SW480 (cell line): ENCODE measurements around the gene ZNF8.
"Not testable (repeated sequence)": the region's sequence is repeated elsewhere in the genome, so short reads cannot be mapped to it uniquely, and the experiment has no call there.

Experiments
- DNase-seq: peaks from one replicate; pipeline ENCODE4 v3.0.0-alpha.2; 2016; ENCODE audit warnings: low spot score

The ZNF8 gene

DNA sequence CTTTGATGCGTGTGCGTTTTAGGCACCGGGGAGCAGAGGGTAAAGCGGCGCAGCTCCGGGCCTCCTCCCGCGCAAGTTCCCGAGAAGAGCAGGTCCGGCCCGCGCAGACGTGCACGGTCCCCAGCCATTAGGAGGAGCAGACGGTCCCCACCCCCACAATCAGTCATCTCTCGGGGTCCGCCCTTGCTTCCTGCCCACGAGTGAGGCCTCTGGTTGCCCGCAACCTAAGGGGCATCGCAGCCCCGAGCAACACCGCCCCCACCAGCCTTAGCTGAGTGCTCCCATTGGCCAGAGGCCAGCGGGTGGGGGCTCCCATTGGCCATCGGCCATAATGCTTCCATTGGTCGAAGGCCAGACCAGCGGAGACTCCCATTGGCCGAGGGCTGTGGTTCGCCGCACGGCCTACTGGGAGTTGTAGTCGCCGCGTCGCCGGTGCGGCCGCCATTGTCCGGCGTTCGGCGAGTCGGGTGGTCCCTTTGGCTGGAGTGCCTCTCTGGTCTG lies at the start of gene ZNF8:
TSS of gene ZNF8 (plus strand) at position 415 of the 501 bp plus-strand sequence. CDS start 127 bp downstream, outside the sequence.
- peak; percentile 99 for DNase-seq

DNA sequence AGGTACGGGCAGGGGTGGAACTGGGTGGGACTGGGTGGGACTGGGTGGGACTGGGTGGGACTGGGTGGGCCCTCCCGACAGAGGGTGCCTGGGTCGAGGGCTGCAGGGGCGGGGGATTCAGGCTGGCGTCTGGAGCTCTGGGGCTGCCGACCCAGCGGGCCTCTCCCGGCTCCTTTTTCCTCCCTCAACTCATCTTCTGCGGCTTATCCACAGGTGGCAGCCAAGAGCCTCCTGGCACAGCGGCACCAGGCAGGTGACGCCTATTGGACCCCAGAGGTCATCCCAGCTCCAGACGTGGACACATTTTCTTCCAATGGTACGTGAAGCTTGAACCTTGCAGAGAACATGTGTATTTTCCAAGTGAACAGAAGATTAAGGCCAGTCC lies 49.5 kb upstream of the ZNF8 start:
- no peak for DNase-seq

DNA sequence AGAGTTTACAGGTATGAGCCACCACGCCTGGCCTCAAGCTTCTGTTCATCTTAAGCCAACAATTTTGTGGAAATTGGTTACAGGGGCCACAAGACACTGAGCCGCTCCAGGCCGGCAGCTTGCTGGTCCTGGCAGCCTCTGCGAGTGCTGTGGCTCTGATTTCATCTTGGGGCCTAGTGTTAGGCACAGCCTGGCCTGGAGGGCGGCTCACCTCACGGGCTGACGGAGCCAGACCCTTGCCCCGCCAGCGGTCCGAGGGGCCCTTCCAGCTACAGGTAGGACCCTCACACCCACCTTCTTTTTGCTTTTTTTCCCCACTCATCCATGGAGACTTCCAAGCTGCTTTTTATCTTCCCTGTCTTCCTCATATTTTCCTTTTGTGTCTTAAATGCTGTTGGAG lies 41.4 kb upstream of the ZNF8 start:
- DNase-seq: no peak

DNA sequence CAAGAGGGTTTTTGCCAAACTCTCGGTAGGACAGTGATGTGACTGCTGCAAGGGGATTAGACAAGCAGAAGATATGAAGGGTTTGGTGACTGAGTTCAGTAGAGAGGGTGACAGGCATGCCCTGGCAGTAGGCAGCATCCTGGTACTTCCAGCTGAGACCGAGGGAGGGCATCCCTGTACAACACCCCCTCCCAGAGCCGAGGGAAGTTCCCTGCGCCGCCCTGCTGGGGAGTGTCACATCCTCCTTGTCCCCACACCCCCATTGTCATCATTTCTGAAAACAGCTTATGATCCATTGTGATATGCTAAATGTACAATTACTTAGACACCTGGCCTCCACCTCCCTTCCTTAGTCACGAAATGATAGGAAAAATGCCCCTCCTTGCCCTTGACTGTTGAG lies 35.4 kb upstream of the ZNF8 start:
- DNase-seq: no peak

DNA sequence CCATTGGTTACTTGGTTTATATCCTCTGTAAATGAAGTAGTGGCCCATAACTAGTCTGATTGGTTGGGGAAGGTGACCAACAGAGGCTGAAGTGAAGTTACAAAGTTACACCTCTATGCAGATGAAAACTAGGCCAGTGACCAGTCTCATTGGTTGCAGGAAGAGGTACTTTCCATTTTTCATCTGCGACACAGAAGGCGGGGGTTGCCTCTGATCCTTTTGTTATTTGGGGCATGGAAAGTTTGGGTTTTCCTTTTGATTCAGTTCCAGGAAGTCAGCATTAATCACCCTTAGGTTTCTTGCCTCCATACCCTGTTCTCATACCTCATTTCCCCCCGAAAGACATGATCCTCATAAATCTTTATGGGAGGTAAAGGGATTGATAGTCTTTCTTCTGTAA lies 29.9 kb upstream of the ZNF8 start:
- no peak for DNase-seq

DNA sequence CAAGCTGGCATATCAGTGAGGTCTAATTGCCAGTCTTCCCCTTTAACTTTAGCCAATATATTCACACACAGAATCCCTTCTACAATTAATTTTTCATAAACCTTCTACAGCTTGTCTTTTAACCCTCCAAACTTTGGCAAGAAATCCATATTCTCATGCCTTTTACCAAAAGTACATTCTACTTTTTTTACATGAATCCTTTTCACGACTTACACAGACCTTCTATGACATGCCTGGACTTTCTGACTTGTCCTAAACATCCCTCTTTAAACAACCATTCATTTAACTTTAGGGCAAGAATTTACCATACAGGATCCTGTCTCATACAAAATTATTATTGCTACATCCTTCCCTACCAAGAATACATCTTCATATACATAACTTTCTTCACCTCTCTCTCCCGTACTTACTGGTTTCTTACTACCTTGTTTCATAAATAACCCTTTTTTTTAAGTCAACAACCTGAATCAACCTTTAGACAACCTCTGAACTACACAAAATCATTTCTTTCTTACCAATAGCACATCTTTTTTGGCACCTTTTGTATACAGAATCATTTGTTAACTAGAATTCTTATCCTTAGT lies 26.6 kb upstream of the ZNF8 start:
- no peak for DNase-seq

DNA sequence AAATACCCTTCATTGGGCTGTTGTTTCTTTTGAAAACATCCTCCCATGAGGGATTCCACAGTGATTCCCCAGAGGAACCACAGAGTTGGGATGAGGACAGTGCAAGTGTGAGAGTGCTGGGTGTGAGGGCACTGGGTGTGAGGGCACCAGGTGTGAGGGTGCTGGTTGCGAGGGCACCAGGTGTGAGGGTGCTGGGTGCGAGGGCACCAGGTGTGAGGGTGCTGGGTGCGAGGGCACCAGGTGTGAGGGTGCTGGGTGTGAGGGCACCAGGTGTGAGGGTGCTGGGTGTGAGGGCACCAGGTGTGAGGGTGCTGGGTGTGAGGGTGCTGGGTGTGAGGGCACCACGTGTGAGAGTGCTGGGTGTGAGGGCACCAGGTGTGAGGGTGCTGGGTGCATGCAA lies 20.5 kb upstream of the ZNF8 start:
- not testable (repeated sequence) for DNase-seq

DNA sequence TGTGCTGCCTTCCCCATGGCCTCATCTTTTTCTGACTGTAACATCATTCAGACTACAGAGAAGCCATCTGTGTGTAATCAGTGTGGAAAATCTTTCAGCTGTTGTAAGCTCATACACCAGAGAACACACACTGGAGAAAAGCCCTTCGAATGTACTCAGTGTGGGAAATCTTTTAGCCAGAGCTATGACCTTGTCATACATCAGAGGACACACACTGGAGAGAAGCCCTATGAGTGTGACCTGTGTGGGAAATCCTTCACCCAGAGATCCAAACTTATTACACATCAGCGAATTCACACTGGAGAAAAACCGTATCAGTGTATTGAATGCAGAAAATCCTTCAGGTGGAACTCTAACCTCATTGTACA lies 17.2 kb upstream of the ZNF8 start:
- no peak for DNase-seq

DNA sequence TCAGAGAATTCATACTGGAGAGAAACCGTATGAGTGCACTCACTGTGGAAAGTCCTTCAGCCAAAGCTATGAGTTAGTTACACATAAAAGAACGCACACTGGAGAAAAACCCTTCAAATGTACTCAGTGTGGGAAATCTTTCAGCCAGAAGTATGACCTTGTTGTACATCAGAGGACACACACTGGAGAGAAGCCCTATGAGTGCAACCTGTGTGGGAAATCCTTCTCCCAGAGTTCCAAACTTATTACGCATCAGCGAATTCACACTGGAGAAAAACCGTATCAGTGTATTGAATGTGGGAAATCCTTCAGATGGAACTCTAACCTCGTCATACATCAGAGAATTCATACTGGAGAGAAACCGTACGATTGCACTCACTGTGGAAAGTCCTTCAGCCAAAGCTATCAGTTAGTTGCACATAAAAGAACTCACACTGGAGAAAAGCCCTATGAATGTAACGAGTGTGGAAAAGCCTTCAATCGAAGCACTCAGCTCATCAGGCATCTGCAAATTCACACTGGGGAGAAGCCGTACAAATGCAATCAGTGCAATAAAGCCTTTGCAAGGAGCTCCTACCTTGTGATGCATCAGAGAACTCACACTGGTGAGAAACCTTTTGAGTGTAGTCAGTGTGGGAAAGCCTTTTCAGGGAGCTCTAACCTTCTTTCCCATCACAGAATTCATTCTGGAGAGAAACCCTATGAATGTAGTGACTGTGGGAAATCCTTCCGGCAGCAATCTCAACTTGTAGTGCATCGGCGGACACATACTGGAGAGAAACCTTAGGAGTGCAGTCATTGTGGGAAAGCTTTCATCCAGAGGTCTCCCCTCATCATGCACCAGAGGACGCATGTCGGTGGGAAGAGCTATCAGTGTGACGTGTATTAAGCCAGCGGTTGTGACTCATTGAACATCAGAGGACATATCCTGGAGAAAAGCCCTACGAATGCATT lies 16.5 kb upstream of the ZNF8 start:
- DNase-seq: no peak

DNA sequence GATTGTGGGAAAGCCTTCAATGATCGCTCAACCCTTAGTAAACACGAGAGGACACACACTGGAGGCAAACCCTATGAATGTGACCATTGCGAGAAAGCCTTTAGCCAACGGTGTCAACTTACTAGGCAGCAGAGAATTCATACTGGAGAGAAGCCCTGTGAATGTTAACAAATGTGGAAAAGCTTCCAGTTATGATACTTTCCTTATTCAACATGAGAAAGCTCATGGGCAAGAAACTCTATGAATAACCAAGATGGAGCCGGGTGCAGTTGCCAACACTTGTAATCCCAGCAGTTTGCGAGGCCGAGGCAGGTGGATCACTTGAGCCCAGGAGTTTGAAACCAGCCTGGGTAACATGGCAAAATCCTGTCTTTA lies 15.8 kb upstream of the ZNF8 start:
- DNase-seq: no peak

DNA sequence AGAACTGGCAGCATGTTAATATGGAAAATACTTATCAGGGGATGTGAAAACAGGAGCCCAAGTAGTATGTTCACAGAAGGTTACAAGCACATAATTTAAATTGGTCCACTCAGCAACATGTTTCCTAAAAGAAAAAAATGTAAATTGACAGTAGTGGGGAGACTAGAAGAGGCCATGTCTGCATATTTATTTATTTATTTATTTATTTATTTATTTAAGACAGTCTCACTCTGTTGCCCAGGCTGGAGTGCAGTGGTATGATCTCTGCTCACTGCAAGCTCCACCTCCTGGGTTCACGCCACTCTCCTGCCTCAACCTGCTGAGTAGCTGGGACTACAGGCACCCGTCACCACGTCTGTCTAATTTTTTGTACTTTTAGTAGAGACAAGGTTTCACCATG lies 13.7 kb upstream of the ZNF8 start:
- DNase-seq: no peak

DNA sequence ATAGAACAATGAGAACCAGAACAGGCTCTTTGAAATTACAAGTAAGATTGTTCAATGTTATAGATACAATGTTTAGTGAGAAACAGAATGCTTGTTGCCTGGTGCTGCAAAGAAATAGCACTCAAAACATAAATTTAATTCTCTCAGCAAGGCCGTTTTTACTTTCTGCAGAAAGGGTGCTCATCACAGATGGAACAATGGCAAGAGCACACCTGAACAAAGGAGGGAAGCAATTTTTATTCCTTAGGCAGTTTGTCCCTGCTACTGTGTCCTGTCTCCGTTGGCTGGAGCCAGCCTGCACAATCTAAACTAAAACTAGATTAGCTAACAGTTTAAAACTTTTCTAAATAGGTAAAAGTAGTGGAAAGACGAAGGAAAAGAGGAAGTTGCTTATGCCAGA lies 10.4 kb upstream of the ZNF8 start:
- DNase-seq: no peak

DNA sequence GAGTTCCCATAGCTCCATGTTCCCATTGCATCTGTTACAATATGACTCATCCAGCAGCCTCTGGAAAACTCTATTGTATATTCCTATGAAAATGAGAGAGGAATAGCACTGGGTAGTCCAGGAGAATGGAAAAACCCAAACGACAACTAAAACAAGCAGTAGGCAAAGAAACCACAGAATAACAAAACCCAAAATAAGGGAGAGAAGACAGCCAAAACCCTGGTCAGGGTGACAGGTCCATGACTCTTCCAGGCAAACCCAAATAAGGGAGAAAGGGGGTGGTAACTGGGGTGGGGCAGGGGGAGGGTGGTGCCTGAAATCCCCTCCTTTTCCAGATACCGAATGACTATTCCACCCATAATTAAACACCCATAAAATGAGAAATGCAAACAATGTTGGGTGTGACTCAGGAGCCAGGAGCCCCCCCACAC lies 4.0 kb upstream of the ZNF8 start:
- DNase-seq: peak; percentile 33

DNA sequence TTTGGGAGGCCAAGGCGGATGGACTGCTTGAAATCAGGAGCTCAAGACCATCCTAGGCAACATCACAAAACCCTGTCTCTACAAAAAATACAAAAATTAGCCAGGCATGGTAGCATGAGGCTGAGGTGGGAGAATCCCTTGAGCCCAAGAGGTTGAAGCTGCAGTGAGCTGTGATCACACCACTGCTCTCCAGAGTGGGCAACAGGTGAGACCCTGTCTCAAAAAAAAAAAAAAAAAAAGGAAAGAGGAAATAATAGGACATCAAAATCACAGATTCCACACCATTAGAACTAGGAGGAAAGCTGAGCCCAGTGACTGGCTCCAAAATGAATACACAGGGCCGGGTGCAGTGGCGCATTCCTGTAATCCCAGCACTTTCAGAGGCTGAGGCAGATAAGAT lies 3.2 kb upstream of the ZNF8 start:
- no peak for DNase-seq

DNA sequence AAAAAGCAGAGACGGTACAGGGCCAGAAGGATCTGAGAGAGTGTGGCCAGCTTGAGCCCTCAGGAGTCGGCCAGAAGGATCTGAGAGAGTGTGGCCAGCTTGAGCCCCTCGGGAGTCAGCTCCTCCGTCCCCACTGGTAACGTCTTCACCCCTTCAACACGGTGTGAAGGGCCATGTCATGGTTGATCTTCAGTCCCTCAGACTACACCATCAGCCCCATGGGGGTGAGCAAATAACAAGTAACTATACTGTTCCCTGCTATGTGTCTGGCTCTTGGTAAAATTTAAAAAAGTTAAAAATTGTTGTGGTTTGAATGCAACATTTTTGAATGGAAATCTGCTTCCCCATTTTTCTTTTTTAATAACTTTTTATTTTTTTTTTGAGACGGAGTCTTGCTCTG lies 1.6 kb upstream of the ZNF8 start:
- DNase-seq: no peak

DNA sequence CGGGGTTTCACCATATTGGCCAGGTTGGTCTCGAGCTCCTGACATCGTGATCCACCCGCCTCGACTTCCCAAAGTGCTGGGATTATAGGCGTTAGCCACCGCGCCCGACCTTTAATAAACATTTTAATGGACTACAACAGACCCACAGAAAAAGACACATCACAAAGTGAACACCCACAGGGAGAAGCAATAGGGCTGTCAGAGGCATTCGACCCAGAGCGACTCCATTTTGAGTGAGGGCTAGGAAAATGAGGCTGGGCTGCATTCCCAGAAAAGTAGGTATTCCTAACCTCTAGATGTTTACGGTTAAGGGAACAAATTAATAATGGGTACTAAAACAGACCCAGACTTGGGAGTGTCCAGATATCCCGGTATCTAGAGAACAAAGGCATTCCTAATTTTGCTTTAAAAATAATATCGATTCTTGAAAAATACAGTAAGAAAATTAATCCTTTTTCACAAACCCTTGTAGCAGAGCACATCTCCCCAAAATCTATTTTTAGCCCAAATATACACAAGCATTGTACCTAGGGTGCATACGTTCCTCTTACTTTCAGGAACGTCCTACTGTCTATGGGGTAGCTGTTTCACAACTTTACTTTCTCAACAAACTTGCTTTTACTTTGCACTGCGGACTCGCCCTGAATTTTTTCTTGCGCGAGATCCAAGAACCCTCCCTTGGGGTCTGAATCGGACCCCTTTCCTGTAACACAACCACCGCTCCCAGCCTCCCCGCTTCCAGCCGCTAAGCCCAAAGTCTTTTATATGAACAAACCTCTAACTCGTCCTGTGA lies 811 bp upstream of the ZNF8 start:
- DNase-seq: no peak

DNA sequence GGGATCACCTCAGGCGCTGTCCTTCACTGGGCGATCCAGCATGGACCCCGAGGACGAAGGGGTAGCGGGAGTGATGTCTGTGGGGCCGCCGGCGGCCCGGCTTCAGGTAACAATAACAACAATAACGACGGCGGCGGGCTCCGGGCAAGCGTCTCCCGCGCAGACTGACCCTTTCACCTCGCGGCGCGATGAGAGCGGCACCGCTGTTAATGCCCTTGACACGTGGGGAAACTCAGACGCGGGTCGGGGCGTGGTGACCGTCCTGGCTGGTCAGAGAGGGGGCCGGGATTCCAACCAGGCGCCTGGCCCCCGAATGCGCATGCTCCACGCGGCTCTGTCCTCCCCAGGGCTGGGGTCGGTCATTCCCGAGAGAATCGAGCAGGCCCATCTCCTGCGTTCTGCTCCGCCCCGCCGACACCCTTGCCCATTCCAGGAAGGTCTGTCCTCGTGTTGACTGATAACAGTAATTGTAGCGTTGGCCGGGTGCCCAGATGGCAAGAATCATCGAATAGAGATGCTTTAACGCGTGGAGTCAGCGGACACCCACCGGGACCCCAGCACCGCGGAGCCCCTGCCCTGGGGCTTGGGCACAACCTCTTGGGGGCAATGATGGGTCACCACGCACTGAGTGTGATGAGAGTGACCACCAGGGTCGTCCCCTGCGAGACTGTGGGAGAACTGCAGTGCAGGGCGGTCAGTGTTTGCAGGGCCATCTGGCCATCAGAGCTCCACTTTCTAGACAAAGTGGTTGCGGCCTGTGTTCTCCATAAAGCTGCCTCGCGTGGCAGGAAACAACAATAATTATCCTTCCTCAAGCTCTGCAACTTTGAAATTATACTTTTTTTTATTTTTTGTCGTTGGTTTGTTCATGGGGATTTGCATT lies 528 bp downstream of the ZNF8 start:
- peak; percentile 34 for DNase-seq

DNA sequence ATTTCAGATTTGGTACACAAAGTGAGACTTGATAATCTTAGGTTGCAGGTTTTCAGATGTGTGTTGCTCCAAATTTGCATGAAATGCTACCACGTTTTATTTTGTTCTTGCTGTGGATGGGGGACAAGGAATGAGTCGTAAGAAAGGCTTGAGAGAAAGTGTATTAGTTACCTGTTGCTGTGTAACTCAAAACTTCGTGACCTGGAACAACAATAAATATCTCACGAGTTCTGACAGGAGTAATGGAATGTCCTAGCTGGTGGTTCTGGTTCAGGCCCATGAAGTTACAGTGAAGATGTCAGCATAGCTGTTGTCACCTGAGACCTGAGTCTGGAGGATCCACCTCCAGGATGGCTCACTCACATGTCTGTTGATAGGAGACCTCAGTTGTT lies 1.2 kb downstream of the ZNF8 start:
- no peak for DNase-seq

DNA sequence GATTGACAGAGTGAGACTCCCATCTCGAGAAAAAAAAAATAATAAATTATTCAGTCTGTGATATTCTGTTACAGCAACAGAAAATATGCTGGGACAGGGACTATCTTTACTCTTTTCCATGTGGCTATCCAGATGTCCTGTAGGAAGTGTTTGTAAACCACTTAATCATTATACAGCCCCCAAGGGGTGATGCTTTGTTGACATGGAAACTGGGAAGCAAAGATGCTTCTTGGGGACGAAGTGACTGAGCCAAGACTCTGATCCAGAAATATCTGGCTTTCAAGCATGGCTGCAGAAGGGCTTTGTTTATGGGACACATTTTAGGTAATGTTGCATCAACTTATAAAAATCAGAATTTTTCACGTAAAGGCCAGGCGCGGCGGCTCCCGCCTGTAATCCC lies 5.4 kb downstream of the ZNF8 start:
- DNase-seq: no peak

DNA sequence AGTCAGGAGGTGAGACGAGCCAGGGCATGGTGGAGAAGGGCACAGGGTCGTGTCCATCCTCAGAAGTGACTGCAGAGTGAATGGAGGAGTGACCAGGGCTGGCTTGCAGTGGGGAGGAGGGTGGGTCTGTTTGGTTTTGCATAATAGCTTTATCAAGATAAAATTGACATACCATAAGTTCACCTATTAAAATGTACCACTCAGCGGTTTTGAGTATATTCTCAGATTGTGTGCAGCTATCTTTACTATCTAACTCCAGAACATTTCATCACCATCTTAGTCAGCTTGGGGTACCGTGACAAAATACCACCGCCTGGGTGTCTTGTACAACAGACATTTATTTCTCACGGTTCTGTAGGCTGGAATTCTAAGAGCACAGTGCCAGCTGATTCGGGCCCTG lies 13.2 kb downstream of the ZNF8 start:
- no peak for DNase-seq

DNA sequence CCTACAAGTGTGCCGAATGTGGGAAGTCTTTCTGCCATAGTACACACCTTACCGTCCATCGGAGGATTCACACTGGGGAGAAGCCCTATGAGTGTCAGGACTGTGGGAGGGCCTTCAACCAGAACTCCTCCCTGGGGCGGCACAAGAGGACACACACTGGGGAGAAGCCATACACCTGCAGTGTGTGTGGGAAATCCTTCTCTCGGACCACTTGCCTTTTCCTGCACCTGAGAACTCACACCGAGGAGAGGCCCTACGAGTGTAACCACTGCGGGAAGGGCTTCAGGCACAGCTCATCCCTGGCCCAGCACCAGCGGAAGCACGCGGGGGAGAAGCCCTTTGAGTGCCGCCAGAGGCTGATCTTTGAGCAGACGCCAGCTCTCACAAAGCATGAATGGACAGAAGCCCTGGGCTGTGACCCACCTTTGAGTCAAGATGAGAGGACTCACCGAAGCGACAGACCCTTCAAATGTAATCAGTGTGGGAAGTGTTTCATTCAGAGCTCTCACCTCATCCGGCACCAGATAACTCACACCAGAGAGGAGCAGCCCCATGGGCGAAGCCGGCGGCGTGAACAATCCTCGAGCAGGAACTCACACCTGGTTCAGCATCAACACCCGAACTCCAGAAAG lies 16.1 kb downstream of the ZNF8 start:
- DNase-seq: no peak
